ENCODE data around the gene ADAMTS17. TPM values are rescaled to one million over a fixed set of nuclear protein-coding genes. Genes with fewer than 3 reads are reported as not detected.

The ADAMTS17 gene
- total RNA-seq, 1 donor from 2014 or later, result 1.5 TPM

GRCh38 chr15:100338971-100339444 is 2.8 kb downstream of the ADAMTS17 start:
- TF ChIP-seq EZH2 (IDR thresholded peaks at IDR 0.05), result no peak
- TF ChIP-seq EZH2phosphoT487 (IDR thresholded peaks at IDR 0.05), result no peak
- TF ChIP-seq, protein P1, sequence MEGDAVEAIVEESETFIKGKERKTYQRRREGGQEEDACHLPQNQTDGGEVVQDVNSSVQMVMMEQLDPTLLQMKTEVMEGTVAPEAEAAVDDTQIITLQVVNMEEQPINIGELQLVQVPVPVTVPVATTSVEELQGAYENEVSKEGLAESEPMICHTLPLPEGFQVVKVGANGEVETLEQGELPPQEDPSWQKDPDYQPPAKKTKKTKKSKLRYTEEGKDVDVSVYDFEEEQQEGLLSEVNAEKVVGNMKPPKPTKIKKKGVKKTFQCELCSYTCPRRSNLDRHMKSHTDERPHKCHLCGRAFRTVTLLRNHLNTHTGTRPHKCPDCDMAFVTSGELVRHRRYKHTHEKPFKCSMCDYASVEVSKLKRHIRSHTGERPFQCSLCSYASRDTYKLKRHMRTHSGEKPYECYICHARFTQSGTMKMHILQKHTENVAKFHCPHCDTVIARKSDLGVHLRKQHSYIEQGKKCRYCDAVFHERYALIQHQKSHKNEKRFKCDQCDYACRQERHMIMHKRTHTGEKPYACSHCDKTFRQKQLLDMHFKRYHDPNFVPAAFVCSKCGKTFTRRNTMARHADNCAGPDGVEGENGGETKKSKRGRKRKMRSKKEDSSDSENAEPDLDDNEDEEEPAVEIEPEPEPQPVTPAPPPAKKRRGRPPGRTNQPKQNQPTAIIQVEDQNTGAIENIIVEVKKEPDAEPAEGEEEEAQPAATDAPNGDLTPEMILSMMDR (IDR thresholded peaks at IDR 0.05), result peak; percentile 77
- no peak overlapping the region for H3K9ac ChIP-seq
- H2AFZ ChIP-seq (replicated peaks), result peak overlapping the region; percentile 60
- peaks cover 28% of the 10 kb centered on the region for H3K27me3 Mint-ChIP-seq (ENCODE audit: insufficient read depth, low read depth)
- peak; percentile 87 for DNase-seq (ENCODE audit: low spot score)
- H4K20me1 ChIP-seq (ENCODE audit: low read depth), result peaks cover 12% of the 10 kb centered on the region
- H3K79me2 ChIP-seq (ENCODE audit: low read depth), result no peaks in the 10 kb centered on the region
- H3K4me3 ChIP-seq, result no peak overlapping the region
- no peaks in the 10 kb centered on the region for H3K9me3 Mint-ChIP-seq
- no peaks in the 10 kb centered on the region for H3K36me3 Mint-ChIP-seq
- H3K4me2 ChIP-seq, result no peak overlapping the region
- H3K36me3 ChIP-seq, result no peaks in the 10 kb centered on the region
- H3K4me3 Mint-ChIP-seq, result peak overlapping the region; percentile 39
- H3K27ac ChIP-seq, result no peak overlapping the region
- H3K4me1 ChIP-seq, result no peaks in the 10 kb centered on the region
- H3F3A ChIP-seq (ENCODE audit: low read depth), result peaks cover 7% of the 10 kb centered on the region
- H3K27me3 ChIP-seq, result peaks cover 49% of the 10 kb centered on the region
- H3K27ac Mint-ChIP-seq, result peak overlapping the region; percentile 75
- no peaks in the 10 kb centered on the region for H3K9me3 ChIP-seq (ENCODE audit: low read depth)
- H3K4me1 Mint-ChIP-seq, result peaks cover 15% of the 10 kb centered on the region

- no peak overlapping the region for H3K27ac ChIP-seq
Measured at GRCh38 chr15:100338247-100338646, 3.5 kb downstream of the ADAMTS17 start.

GRCh38 chr15:100337096-100338044 is 4.4 kb downstream of the ADAMTS17 start:
- no peak for DNase-seq (ENCODE audit: low spot score)
- H2AFZ ChIP-seq (replicated peaks), result no peak overlapping the region
- no peak overlapping the region for H3K9ac ChIP-seq
- no peaks in the 10 kb centered on the region for H3K36me3 ChIP-seq
- H3K4me2 ChIP-seq, result no peak overlapping the region
- TF ChIP-seq EZH2phosphoT487 (IDR thresholded peaks at IDR 0.05), result no peak
- no peak for TF ChIP-seq EZH2 (IDR thresholded peaks at IDR 0.05)
- TF ChIP-seq, protein P1 (IDR thresholded peaks at IDR 0.05), result no peak
- Mint-ChIP-seq H3K27me3 (ENCODE audit: insufficient read depth, low read depth) (peaks cover 23% of the 10 kb centered on the region), H3K4me3 (no peak overlapping the region), H3K9me3 (no peaks in the 10 kb centered on the region), H3K27ac (no peak overlapping the region), H3K36me3 (no peaks in the 10 kb centered on the region), H3K4me1 (peaks cover 15% of the 10 kb centered on the region)
- peaks cover 12% of the 10 kb centered on the region for H4K20me1 ChIP-seq (ENCODE audit: low read depth)
- no peaks in the 10 kb centered on the region for H3K79me2 ChIP-seq (ENCODE audit: low read depth)
- H3K27me3 ChIP-seq, result peaks cover 32% of the 10 kb centered on the region
- peaks cover 7% of the 10 kb centered on the region for H3F3A ChIP-seq (ENCODE audit: low read depth)
- no peak overlapping the region for H3K27ac ChIP-seq
- no peaks in the 10 kb centered on the region for H3K9me3 ChIP-seq (ENCODE audit: low read depth)
- no peak overlapping the region for H3K4me3 ChIP-seq
- no peaks in the 10 kb centered on the region for H3K4me1 ChIP-seq

More at GRCh38 chr15:100338247-100338646, 3.5 kb downstream of the ADAMTS17 start:
- no peak overlapping the region for H3K27ac Mint-ChIP-seq
- TF ChIP-seq EZH2phosphoT487 (IDR thresholded peaks at IDR 0.05) (no peak), EZH2 (IDR thresholded peaks at IDR 0.05) (no peak)
- TF ChIP-seq, protein P1 (IDR thresholded peaks at IDR 0.05), result no peak
- no peaks in the 10 kb centered on the region for H3K36me3 ChIP-seq
- peaks cover 7% of the 10 kb centered on the region for H3F3A ChIP-seq (ENCODE audit: low read depth)
- no peak for DNase-seq (ENCODE audit: low spot score)
- no peaks in the 10 kb centered on the region for H3K9me3 ChIP-seq (ENCODE audit: low read depth)
- H3K4me2 ChIP-seq, result no peak overlapping the region
- H3K27me3 ChIP-seq, result peaks cover 41% of the 10 kb centered on the region
- peaks cover 25% of the 10 kb centered on the region for H3K27me3 Mint-ChIP-seq (ENCODE audit: insufficient read depth, low read depth)
- H3K9ac ChIP-seq, result no peak overlapping the region
- H3K79me2 ChIP-seq (ENCODE audit: low read depth), result no peaks in the 10 kb centered on the region
- no peak overlapping the region for H3K4me3 ChIP-seq
- H3K36me3 Mint-ChIP-seq, result no peaks in the 10 kb centered on the region
- no peak overlapping the region for H2AFZ ChIP-seq (replicated peaks)
- H3K9me3 Mint-ChIP-seq, result no peaks in the 10 kb centered on the region
- peaks cover 12% of the 10 kb centered on the region for H4K20me1 ChIP-seq (ENCODE audit: low read depth)
- peaks cover 16% of the 10 kb centered on the region for H3K4me1 Mint-ChIP-seq
- no peaks in the 10 kb centered on the region for H3K4me1 ChIP-seq
- H3K4me3 Mint-ChIP-seq, result peak overlapping the region; percentile 39

Data from neural progenitor cell (in vitro differentiated cells).